ENCODE results near the gene LPCAT3. TPM values are rescaled to one million over a fixed set of nuclear protein-coding genes. Genes with fewer than 3 reads are reported as not detected.

The LPCAT3 gene
- total RNA-seq, 2 donors from 2014 or later: 22.0 to 31.9 TPM

GRCh38 chr12:6980075-6980474, 38.2 kb downstream of the LPCAT3 start:
- no peak for ATAC-seq
- no peaks in the 10 kb centered on the region for H3K9me3 Mint-ChIP-seq
- H3K36me3 Mint-ChIP-seq: peaks cover 5 to 20% of the 10 kb centered on the region in 2 donors
- H3K27ac Mint-ChIP-seq: no peak overlapping the region
- no peak for DNase-seq (ENCODE audit: low spot score in 2 of 2)

- H3K9me3 Mint-ChIP-seq: no peaks in the 10 kb centered on the region
- DNase-seq (ENCODE audit: low spot score in 2 of 2): no peak
- H3K36me3 Mint-ChIP-seq: peaks cover 5 to 20% of the 10 kb centered on the region in 2 donors
- H3K27ac Mint-ChIP-seq: peak overlapping the region in 1 of 2 donors; percentile 74
- no peak for ATAC-seq
These were observed 38.8 kb downstream of the LPCAT3 start for GRCh38 chr12:6979453-6979852.

DNA sequence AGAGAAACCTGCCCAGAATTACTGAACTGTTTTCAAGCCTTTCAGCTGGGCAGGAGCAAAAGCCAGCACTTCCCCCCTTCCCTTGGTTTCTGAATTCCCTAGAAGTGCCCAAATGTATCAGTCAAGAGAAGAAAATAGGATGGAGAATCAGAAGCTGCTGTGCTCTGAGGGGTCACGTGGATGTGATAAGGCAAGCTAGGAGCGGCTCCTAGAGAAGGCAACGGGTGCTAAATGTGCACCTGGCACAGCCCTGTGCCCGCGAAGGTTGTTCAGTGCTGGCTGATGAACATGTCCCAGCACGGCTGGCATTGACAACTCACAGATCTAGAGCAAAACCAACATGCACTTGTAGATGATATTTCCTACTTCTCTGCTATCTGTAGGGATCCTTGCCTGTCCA, 39.3 kb downstream of the LPCAT3 start:
- DNase-seq (ENCODE audit: low spot score in 2 of 2) (no peak), ATAC-seq (no peak)
- Mint-ChIP-seq H3K9me3 (no peaks in the 10 kb centered on the region), H3K36me3 (peaks cover 5 to 20% of the 10 kb centered on the region in 2 donors), H3K27ac (peak overlapping the region in 1 of 2 donors; percentile 74)

- H3K27ac Mint-ChIP-seq: peak overlapping the region in 1 of 2 donors; percentile 74
- ATAC-seq (no peak), DNase-seq (ENCODE audit: low spot score in 2 of 2) (no peak)
- no peaks in the 10 kb centered on the region for H3K9me3 Mint-ChIP-seq
- H3K36me3 Mint-ChIP-seq: peaks cover 5 to 24% of the 10 kb centered on the region in 2 donors
These were observed 39.7 kb downstream of the LPCAT3 start for GRCh38 chr12:6978611-6979011.

DNA sequence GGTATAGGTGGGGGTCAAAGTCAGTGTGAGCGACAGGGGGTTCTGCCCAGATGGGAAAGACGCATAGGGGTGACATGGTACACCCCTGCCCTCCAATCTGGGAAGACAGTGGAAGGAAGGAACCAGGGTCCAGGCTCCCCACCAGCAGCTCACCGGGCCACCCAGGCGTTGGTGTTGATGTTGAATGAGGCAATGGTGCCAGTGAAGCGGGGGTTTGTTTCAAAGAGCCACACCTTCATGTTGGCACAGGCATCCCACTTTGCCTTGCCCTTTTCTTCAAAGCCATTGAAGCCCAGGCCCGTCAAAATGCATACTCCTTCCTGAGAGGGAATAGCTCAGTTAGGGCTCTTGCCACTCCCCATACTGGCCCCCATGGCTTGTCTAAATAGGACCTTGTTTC, 40.1 kb downstream of the LPCAT3 start:
- ATAC-seq (no peak), DNase-seq (ENCODE audit: low spot score in 2 of 2) (no peak)
- Mint-ChIP-seq H3K36me3 (peaks cover 5 to 28% of the 10 kb centered on the region in 2 donors), H3K9me3 (no peaks in the 10 kb centered on the region), H3K27ac (peak overlapping the region in 1 of 2 donors; percentile 74)

- Mint-ChIP-seq H3K36me3 (peaks cover 8 to 33% of the 10 kb centered on the region in 2 donors), H3K9me3 (no peaks in the 10 kb centered on the region), H3K27ac (peak overlapping the region in 1 of 2 donors; percentile 79)
- DNase-seq (ENCODE audit: low spot score in 2 of 2) (no peak), ATAC-seq (no peak)
These were observed 40.6 kb downstream of the LPCAT3 start for GRCh38 chr12:6977653-6978052.

- Mint-ChIP-seq H3K9me3 (no peaks in the 10 kb centered on the region), H3K36me3 (peaks cover 26 to 52% of the 10 kb centered on the region in 2 donors), H3K27ac (peak overlapping the region; percentile 14 to 53)
- DNase-seq (ENCODE audit: low spot score in 2 of 2): no peak
- ATAC-seq: no peak
These were observed 42.8 kb downstream of the LPCAT3 start for GRCh38 chr12:6975297-6976032.

GRCh38 chr12:6974180-6974579, 44.1 kb downstream of the LPCAT3 start:
- H3K36me3 Mint-ChIP-seq: peaks cover 29 to 64% of the 10 kb centered on the region in 2 donors
- H3K27ac Mint-ChIP-seq: peak overlapping the region in 1 of 2 donors; percentile 84
- H3K9me3 Mint-ChIP-seq: no peaks in the 10 kb centered on the region
- ATAC-seq (no peak), DNase-seq (ENCODE audit: low spot score in 2 of 2) (no peak)

- DNase-seq (ENCODE audit: low spot score in 2 of 2): no peak
- Mint-ChIP-seq H3K27ac (peak overlapping the region; percentile 90 to 100), H3K36me3 (peaks cover 52 to 68% of the 10 kb centered on the region in 2 donors), H3K9me3 (no peaks in the 10 kb centered on the region)
- peak; percentile 13 to 41 for ATAC-seq
These were observed 48.2 kb downstream of the LPCAT3 start for GRCh38 chr12:6970096-6970527.

DNA sequence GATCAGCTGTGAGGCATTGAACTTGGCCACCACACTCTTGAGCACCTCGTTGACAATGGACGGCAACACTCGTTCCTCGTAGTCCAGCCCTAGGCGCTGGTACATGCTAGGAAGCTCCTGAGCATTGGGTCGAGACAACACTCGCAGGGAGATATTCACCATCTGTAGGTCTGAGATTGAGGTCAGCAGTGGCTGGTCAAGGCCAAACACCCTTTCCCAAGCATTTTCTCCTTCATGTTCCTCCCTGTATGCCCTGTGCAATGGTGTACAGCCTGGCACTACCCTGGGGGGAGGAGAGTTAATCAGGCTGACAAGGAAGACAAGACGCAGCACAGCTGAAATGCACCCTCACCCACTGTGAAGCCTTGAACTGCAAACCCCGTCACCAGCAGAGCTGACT, 49.9 kb downstream of the LPCAT3 start:
- Mint-ChIP-seq H3K27ac (peak overlapping the region; percentile 90 to 100), H3K9me3 (no peaks in the 10 kb centered on the region), H3K36me3 (peaks cover 53 to 62% of the 10 kb centered on the region in 2 donors)
- no peak for ATAC-seq
- DNase-seq (ENCODE audit: low spot score in 2 of 2): no peak

GRCh38 chr12:6967651-6968100, 50.6 kb downstream of the LPCAT3 start:
- DNase-seq (ENCODE audit: low spot score in 2 of 2) (no peak), ATAC-seq (no peak)
- H3K27ac Mint-ChIP-seq: peak overlapping the region in 1 of 2 donors; percentile 82
- H3K9me3 Mint-ChIP-seq: no peaks in the 10 kb centered on the region
- H3K36me3 Mint-ChIP-seq: peaks cover 50 to 55% of the 10 kb centered on the region in 2 donors

DNA sequence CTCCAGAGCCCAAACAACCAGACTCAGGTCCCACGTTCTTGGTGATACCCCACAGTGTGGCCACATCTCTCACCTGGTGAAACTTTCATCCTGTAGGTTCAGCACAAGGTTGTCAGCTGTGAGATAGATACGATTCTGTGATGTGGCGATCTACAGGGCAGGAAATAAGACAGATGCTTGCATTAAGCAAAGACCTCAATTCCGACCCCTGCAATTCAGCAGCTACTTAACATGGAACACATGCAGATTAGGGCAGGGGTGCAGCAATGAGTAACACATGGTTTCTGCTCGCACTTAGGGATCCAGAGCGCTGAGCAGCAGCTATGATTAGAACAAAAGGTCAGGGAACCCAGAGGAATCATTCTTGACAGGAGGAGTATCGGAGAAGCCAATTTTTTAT, 51.9 kb downstream of the LPCAT3 start:
- Mint-ChIP-seq H3K36me3 (peaks cover 43 to 46% of the 10 kb centered on the region in 2 donors), H3K27ac (peak overlapping the region; percentile 89 to 93), H3K9me3 (no peaks in the 10 kb centered on the region)
- ATAC-seq (no peak), DNase-seq (ENCODE audit: low spot score in 2 of 2) (no peak)

DNA sequence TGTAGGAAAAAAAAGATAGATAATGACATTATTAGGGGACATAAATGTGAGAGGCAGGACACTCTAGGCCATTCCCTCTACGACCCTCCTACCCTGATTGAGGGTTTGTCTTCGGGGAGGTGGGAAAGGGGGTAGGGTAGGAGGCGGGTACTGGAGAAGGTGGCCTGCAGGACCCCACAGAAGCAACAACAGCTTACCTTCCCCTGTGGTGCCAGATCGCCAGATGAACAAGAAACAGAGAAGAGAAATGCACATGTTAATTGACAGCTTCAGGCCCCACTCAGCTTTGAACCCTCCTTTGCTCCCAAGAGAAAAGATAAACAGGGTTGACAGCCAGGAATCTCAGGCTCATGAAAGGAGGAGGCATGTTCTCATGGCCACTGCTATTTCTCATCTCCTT, 52.6 kb downstream of the LPCAT3 start:
- Mint-ChIP-seq H3K9me3 (no peaks in the 10 kb centered on the region), H3K27ac (peak overlapping the region; percentile 87 to 89), H3K36me3 (peaks cover 43 to 46% of the 10 kb centered on the region in 2 donors)
- DNase-seq (ENCODE audit: low spot score in 2 of 2) (no peak), ATAC-seq (no peak)

DNA sequence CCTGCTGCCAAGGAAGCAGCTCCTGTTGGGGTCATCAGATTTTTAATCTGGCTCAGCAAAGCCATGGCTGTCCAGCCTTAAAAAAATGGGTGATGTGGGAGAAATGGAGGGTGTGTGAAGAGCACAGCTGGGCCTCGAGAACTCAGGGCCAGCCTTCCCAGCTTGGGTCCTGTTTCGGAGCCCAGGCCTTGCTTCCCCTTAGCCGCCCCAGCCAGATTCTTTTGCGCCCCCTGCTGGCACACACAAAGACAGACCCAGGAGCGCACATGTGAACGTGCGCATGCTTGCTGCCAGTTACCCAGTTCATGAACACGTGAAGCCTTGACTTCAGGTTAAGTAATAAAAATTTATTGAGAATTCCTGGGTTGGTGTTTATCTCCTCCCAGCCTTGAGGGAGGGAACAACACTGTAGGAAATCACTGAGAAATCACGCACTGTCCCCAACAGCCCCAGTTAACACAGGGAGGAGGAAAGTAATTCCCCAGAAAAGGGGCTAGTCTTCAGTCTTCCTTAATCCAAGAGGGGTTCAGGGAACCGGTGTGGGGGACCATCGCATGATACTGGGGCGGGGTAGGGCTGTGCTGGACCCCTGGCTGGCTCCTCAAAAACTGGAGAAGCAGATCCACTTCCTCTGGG, 53.1 kb downstream of the LPCAT3 start:
- H3K27ac Mint-ChIP-seq: peak overlapping the region; percentile 87 to 89
- peaks cover 40 to 44% of the 10 kb centered on the region in 2 donors for H3K36me3 Mint-ChIP-seq
- peak; percentile 85 to 88 for DNase-seq (ENCODE audit: low spot score in 2 of 2)
- peak; percentile 36 to 56 for ATAC-seq
- H3K9me3 Mint-ChIP-seq: no peaks in the 10 kb centered on the region

DNA sequence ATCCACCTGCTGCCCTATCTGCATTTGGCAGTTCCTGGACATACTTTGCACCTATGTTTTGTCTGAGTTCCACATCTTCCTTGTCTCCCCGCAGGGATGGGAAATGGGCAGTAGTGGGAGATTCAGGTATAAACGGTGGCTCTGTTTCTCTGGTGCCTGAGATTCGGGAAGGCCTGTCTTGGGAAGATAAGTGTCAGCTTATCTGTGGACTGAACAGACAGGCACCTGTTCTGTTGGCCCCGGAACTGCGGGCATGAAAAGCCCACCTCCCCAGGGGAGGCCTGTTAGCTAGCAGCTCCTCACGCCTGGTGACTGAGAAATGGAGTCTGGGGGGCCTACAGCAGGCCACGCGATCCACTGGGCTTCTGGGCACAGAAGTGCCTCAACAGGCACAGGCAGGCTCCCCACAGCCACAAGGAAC, 53.7 kb downstream of the LPCAT3 start:
- Mint-ChIP-seq H3K9me3 (no peaks in the 10 kb centered on the region), H3K36me3 (peaks cover 35 to 46% of the 10 kb centered on the region in 2 donors), H3K27ac (peak overlapping the region; percentile 87 to 89)
- ATAC-seq (no peak), DNase-seq (ENCODE audit: low spot score in 2 of 2) (no peak)

- no peaks in the 10 kb centered on the region for H3K9me3 Mint-ChIP-seq
- H3K27ac Mint-ChIP-seq: peak overlapping the region; percentile 87 to 89
- no peak for DNase-seq (ENCODE audit: low spot score in 2 of 2)
- ATAC-seq: no peak
- H3K36me3 Mint-ChIP-seq: peaks cover 35 to 47% of the 10 kb centered on the region in 2 donors
These were observed 54.4 kb downstream of the LPCAT3 start for GRCh38 chr12:6963791-6964413.
